ENCODE results near the gene CFAP157. TPM values are rescaled to one million over a fixed set of nuclear protein-coding genes. Genes with fewer than 3 reads are reported as not detected.

The CFAP157 gene
- total and polyA plus RNA-seq, 2 of the 13 experiments (the other 11 are each of a cell fraction or from before 2014, with no cell fraction given) = 0.07 TPM; not detected in 1

DNA sequence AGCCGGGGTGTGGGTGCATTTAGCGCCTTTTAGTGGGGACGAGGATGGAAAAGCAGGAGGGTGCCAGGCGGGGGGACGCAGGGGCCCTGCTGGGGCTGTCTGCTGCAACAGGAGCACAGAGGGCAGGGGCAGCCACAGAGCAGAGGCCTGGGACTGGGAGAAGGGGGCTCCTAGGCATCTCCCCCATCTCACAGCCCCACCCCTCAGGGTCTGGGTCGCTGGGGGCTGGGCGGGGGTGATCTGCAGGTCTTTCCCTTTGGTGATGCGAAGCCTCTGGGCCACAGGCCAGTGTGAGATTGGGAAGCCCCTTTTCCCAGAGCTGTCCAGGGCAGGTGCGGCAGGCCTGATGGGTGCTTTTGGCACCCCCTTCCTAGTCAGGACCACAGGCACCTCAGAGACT, 23.5 kb downstream of the CFAP157 start (continued):
- TF ChIP-seq, protein P1, sequence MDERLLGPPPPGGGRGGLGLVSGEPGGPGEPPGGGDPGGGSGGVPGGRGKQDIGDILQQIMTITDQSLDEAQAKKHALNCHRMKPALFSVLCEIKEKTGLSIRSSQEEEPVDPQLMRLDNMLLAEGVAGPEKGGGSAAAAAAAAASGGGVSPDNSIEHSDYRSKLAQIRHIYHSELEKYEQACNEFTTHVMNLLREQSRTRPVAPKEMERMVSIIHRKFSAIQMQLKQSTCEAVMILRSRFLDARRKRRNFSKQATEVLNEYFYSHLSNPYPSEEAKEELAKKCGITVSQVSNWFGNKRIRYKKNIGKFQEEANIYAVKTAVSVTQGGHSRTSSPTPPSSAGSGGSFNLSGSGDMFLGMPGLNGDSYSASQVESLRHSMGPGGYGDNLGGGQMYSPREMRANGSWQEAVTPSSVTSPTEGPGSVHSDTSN (CRISPR knock-in tag; IDR thresholded peaks at IDR 0.05) = no peak

DNA sequence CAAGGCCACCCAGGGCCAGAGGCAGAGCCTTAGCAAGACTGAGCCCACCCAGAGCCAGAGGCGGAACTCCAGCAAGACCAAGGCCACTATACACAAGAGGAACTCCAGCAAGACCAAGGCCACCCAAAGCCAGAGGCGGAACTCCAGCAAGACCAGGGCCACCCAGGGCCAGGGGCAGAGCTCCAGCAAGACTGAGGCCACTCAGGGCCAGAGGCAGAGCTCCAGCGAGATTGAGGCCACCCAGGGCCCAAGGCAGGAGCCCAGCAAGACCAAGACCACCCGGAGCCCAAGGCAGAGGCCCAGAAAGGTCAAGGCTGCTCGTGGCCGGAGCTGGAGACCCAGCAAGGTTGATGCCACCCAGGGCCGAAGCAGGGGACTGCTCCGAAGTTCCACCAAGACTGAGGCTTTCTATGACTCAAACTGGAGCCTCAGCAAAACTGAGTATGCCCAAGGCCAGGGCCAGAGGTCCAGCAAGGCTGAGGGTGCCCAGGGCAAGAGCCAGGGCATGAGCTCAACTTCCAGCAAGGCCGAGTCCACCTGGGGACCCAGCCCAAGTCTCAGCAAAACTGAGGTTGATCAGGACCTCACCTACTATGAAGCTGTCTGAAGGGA, 24.1 kb downstream of the CFAP157 start:
- ATAC-seq = no peak; the same call in 2 of the 3 replicates
- Histone ChIP-seq H3K4me3 (replicated peaks in 1 of 3; ENCODE audit: insufficient read depth in 1 of 3, low read depth in 2 of 3, low read length in 3 of 3) (no peak overlapping the region), H2AFZ (ENCODE audit: low read length) (no peak overlapping the region), H3K9me3 (ENCODE audit: low read length) (no peaks in the 10 kb centered on the region), H3K4me2 (ENCODE audit: low read depth, low read length) (no peak overlapping the region), H3K36me3 (replicated peaks in 1 of 2; ENCODE audit: control insufficient read depth in 1 of 2, insufficient read depth in 2 of 2, low read length in 2 of 2) (no peaks in the 10 kb centered on the region), H3K79me2 (ENCODE audit: insufficient read depth, low read length) (no peaks in the 10 kb centered on the region), H3K27me3 (ENCODE audit: control insufficient read depth in 1 of 2, insufficient read depth in 2 of 2, low read length in 2 of 2) (peaks cover 0 to 2% of the 10 kb centered on the region in 2 experiments; a peak in 1 of 5 replicates), H3K9ac (ENCODE audit: insufficient read depth, low read depth, low read length) (no peak overlapping the region), H3K4me1 (ENCODE audit: insufficient read depth, low read length) (peaks cover 38% of the 10 kb centered on the region), H4K20me1 (ENCODE audit: insufficient read depth, low read length) (no peaks in the 10 kb centered on the region), H3K27ac (ENCODE audit: extremely low read length, insufficient read depth, low read length) (no peak overlapping the region)
- intact Hi-C loops (cut with micrococcal nuclease; ENCODE audit: unreplicated experiment) = no loop called here
- in situ Hi-C loops (cut with HindIII; ENCODE audit: extremely low pct_ligation_motif_present, low pct_unique_long_range_greater_than_20kb) = loop anchor here (10.0 kb wide), 1 partner anchor 226 kb away; no protein-coding TSS in a partner anchor
- FAIRE-seq = no peak
- CTCF ChIA-PET (ENCODE audit: low intra/inter-chr PET ratio, low total read pairs) = no interaction called here
- no peak for DNase-seq (ENCODE audit: low spot score)
- TF ChIP-seq, protein P2, sequence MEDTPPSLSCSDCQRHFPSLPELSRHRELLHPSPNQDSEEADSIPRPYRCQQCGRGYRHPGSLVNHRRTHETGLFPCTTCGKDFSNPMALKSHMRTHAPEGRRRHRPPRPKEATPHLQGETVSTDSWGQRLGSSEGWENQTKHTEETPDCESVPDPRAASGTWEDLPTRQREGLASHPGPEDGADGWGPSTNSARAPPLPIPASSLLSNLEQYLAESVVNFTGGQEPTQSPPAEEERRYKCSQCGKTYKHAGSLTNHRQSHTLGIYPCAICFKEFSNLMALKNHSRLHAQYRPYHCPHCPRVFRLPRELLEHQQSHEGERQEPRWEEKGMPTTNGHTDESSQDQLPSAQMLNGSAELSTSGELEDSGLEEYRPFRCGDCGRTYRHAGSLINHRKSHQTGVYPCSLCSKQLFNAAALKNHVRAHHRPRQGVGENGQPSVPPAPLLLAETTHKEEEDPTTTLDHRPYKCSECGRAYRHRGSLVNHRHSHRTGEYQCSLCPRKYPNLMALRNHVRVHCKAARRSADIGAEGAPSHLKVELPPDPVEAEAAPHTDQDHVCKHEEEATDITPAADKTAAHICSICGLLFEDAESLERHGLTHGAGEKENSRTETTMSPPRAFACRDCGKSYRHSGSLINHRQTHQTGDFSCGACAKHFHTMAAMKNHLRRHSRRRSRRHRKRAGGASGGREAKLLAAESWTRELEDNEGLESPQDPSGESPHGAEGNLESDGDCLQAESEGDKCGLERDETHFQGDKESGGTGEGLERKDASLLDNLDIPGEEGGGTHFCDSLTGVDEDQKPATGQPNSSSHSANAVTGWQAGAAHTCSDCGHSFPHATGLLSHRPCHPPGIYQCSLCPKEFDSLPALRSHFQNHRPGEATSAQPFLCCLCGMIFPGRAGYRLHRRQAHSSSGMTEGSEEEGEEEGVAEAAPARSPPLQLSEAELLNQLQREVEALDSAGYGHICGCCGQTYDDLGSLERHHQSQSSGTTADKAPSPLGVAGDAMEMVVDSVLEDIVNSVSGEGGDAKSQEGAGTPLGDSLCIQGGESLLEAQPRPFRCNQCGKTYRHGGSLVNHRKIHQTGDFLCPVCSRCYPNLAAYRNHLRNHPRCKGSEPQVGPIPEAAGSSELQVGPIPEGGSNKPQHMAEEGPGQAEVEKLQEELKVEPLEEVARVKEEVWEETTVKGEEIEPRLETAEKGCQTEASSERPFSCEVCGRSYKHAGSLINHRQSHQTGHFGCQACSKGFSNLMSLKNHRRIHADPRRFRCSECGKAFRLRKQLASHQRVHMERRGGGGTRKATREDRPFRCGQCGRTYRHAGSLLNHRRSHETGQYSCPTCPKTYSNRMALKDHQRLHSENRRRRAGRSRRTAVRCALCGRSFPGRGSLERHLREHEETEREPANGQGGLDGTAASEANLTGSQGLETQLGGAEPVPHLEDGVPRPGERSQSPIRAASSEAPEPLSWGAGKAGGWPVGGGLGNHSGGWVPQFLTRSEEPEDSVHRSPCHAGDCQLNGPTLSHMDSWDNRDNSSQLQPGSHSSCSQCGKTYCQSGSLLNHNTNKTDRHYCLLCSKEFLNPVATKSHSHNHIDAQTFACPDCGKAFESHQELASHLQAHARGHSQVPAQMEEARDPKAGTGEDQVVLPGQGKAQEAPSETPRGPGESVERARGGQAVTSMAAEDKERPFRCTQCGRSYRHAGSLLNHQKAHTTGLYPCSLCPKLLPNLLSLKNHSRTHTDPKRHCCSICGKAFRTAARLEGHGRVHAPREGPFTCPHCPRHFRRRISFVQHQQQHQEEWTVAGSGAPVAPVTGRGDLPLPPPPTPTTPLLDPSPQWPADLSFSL (CRISPR knock-in tag; IDR thresholded peaks at IDR 0.05) = no peak
- TF ChIP-seq HDAC2 (CRISPR knock-in tag; IDR thresholded peaks at IDR 0.05) (peak; percentile 34; the same call in 1 of the 2 replicates), ZBTB7B (CRISPR knock-in tag; IDR thresholded peaks at IDR 0.05) (0 out of 2 replicates have a peak, but pooled peaks have one; percentile 18), NFE2L2 (IDR thresholded peaks at IDR 0.05; ENCODE audit: low read length) (no peak)
- TF ChIP-seq, protein P3, sequence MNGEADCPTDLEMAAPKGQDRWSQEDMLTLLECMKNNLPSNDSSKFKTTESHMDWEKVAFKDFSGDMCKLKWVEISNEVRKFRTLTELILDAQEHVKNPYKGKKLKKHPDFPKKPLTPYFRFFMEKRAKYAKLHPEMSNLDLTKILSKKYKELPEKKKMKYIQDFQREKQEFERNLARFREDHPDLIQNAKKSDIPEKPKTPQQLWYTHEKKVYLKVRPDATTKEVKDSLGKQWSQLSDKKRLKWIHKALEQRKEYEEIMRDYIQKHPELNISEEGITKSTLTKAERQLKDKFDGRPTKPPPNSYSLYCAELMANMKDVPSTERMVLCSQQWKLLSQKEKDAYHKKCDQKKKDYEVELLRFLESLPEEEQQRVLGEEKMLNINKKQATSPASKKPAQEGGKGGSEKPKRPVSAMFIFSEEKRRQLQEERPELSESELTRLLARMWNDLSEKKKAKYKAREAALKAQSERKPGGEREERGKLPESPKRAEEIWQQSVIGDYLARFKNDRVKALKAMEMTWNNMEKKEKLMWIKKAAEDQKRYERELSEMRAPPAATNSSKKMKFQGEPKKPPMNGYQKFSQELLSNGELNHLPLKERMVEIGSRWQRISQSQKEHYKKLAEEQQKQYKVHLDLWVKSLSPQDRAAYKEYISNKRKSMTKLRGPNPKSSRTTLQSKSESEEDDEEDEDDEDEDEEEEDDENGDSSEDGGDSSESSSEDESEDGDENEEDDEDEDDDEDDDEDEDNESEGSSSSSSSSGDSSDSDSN (CRISPR knock-in tag; IDR thresholded peaks at IDR 0.05) = 0 out of 2 replicates have a peak, but pooled peaks have one; percentile 18
- TF ChIP-seq, protein P4, sequence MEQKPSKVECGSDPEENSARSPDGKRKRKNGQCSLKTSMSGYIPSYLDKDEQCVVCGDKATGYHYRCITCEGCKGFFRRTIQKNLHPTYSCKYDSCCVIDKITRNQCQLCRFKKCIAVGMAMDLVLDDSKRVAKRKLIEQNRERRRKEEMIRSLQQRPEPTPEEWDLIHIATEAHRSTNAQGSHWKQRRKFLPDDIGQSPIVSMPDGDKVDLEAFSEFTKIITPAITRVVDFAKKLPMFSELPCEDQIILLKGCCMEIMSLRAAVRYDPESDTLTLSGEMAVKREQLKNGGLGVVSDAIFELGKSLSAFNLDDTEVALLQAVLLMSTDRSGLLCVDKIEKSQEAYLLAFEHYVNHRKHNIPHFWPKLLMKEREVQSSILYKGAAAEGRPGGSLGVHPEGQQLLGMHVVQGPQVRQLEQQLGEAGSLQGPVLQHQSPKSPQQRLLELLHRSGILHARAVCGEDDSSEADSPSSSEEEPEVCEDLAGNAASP (CRISPR knock-in tag; IDR thresholded peaks at IDR 0.05; ENCODE audit: borderline replicate concordance) = 0 out of 2 replicates have a peak, but pooled peaks have one; percentile 16
- POLR2A ChIA-PET = no interaction called here
- no TSS peak for BruUV-seq (replicated peaks)
- WGBS (ENCODE audit: low lambda C conversion rate) = 40% methylated on average over 1 of the region's 9 CpGs
